Prostate gland (tissue), 2 donors: ENCODE results near the gene INHBC. TPM values are rescaled to one million over a fixed set of nuclear protein-coding genes. Genes with fewer than 3 reads are reported as not detected.

Experiments
- DNase-seq: peaks from one replicate; pipeline ENCODE4 v3.0.0-alpha.2; 2019; ENCODE audit warnings: low spot score
- H3K27ac ChIP-seq, 2 donors: fragments of 200-600 bp; sonication (generic); 2 replicates each; pipeline ENCODE4 v1.5.1; 2017 to 2019
- H3K27me3 ChIP-seq: fragments of 200-600 bp; sonication (generic); replicated peaks from 2 replicates; pipeline ENCODE4 v1.5.1; 2019; ENCODE audit not compliant: insufficient read depth
- H3K36me3 ChIP-seq, 2 donors: fragments of 200-600 bp; sonication (generic); 1 replicate in 1 of 2; 2 replicates in 1 of 2; pipeline versions ENCODE4 v1.5.1 to v1.8.1; 2017 to 2019
- H3K4me1 ChIP-seq: fragments of 200-600 bp; sonication (generic); replicated peaks from 2 replicates; pipeline ENCODE4 v1.5.1; 2019
- H3K4me3 ChIP-seq, 2 donors: fragments of 200-600 bp; sonication (generic); 2 replicates each; pipeline ENCODE4 v1.5.1; 2017 to 2019
- H3K9me3 ChIP-seq: fragments of 200-600 bp; sonication (generic); 2 replicates; pipeline ENCODE4 v1.5.1; 2017
- CTCF ChIP-seq, 4 experiments: fragments of 200-600 bp in 2 of 4; fragments of 450-650 bp in 2 of 4; sonication (generic) in 2 of 4; IDR thresholded peaks; 1 replicate in 3 of 4; 2 replicates in 1 of 4; pipeline ENCODE4 v1.5.1; 2016 to 2019; ENCODE audit warnings: antibody characterized with exemption in 4 of 4, mild to moderate bottlenecking in 2 of 4, moderate library complexity in 2 of 4
- POLR2A ChIP-seq: fragments of 450-650 bp; IDR thresholded peaks from one replicate; pipeline ENCODE4 v1.6.1; 2016; ENCODE audit warnings: antibody characterized with exemption, mild to moderate bottlenecking
- POLR2AphosphoS5 ChIP-seq: sonication (generic); formaldehyde crosslinking; IDR thresholded peaks from one replicate; pipeline ENCODE4 v1.6.1; 2017; ENCODE audit warnings: antibody characterized with exemption
- WGBS: methylation state at CpG from one replicate; pipeline ENCODE4 v1.1.5; 2018; 5-methylcytosine and 5-hydroxymethylcytosine counted together
- intact Hi-C: fragments of 100-400 bp; cut with DNase I; formaldehyde crosslinking; loops from one replicate; pipeline ENCODE4 v1.14.2; 2022
- total RNA-seq, 2 donors: library from RNA; depleted of rRNA; stranded (reverse); fragments of >200 nt; gene quantifications; one replicate each; pipeline ENCODE4 v1.1.0, GENCODE V29; 2016

The INHBC gene
- total RNA-seq, 2 donors from 2014 or later: 0.46 to 0.57 TPM

DNA sequence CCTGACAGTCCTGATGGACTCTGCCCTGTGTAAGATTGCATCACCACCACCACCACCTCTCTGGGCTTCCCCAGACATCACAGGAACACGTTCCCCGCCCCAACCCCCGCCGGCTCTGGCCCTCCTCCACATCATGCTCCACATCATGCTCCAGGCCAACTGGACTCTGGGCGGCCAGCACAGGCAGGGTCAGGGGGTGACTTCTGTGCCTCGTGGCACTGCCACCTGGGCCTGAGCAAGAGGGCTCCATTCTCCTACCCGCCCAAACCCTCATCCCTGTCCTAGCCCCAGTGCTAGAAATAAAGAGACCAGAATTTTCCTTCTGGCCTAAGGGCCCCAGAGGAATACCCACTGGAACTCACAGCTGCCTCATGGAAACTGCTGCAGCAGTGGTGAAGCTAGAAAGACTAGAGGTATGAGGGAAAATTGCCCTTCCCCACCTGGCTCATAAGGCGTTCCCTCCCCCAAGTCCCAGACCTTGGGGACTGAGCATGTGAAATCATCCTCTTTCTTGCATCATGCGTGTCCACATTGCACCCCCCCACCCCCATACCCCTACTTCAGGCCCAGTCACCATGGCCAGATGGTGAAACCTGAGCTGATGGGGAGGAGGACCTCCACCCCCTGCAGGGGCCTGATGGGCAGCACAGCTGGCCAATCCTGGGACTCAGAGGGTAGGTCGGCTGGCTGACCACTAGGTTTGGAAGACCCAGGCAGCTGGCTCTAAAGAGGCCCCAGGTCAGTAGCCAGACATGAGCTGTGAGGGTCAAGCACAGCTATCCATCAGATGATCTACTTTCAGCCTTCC is 20.2 kb downstream of the INHBC start, which contains the start of gene INHBE:
TSS of gene INHBE (plus strand) at position 742 of the 808 bp plus-strand sequence. CDS start 230 bp downstream, outside the sequence.
- no peak for DNase-seq
- Histone ChIP-seq H3K4me1 (peaks cover 5% of the 10 kb centered on the region), H3K27ac (no peak within 1 kb of the TSS), H3K4me3 (no peak within 1 kb of the TSS), H3K36me3 (no peaks in the 10 kb centered on the region), H3K9me3 (no peaks in the 10 kb centered on the region), H3K27me3 (no peaks in the 10 kb centered on the region)
- intact Hi-C loops: loop anchor here (5.0 kb wide), 2 partner anchors 147 to 192 kb away; no protein-coding TSS in a partner anchor
- 68% methylated on average over 10 of the region's 10 CpGs for WGBS
- TF ChIP-seq POLR2A: no peak
- TF ChIP-seq CTCF (IDR thresholded peaks at IDR 0.05): no peak
- TF ChIP-seq POLR2AphosphoS5: no peak

DNA sequence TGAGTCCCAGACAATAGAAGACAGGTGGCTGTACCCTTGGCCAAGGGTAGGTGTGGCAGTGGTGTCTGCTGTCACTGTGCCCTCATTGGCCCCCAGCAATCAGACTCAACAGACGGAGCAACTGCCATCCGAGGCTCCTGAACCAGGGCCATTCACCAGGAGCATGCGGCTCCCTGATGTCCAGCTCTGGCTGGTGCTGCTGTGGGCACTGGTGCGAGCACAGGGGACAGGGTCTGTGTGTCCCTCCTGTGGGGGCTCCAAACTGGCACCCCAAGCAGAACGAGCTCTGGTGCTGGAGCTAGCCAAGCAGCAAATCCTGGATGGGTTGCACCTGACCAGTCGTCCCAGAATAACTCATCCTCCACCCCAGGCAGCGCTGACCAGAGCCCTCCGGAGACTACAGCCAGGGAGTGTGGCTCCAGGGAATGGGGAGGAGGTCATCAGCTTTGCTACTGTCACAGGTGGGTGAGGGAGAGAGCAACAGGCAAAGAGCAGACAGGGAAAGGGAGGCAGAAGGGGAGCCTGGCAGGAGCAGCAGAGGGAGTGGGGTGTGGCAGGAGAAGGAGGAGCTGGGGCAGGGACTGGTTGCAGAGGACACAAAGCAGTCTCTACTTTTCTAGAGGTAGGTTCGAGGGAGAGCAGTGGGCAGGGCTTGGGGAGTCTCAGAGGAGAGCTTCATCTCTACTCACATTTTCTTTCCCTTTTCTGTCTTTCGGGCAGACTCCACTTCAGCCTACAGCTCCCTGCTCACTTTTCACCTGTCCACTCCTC is 21.0 kb downstream of the INHBC start:
- 50% methylated on average over 10 of the region's 10 CpGs for WGBS
- TF ChIP-seq POLR2AphosphoS5 (no peak), CTCF (IDR thresholded peaks at IDR 0.05) (no peak), POLR2A (no peak)
- Histone ChIP-seq H3K27me3 (no peaks in the 10 kb centered on the region), H3K9me3 (no peaks in the 10 kb centered on the region), H3K4me1 (peaks cover 5% of the 10 kb centered on the region), H3K27ac (no peak overlapping the region), H3K36me3 (no peaks in the 10 kb centered on the region), H3K4me3 (no peak overlapping the region)
- DNase-seq: no peak
- intact Hi-C loops: no loop called here

DNA sequence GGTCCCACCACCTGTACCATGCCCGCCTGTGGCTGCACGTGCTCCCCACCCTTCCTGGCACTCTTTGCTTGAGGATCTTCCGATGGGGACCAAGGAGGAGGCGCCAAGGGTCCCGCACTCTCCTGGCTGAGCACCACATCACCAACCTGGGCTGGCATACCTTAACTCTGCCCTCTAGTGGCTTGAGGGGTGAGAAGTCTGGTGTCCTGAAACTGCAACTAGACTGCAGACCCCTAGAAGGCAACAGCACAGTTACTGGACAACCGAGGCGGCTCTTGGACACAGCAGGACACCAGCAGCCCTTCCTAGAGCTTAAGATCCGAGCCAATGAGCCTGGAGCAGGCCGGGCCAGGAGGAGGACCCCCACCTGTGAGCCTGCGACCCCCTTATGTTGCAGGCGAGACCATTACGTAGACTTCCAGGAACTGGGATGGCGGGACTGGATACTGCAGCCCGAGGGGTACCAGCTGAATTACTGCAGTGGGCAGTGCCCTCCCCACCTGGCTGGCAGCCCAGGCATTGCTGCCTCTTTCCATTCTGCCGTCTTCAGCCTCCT is 21.6 kb downstream of the INHBC start:
- Histone ChIP-seq H3K27me3 (no peaks in the 10 kb centered on the region), H3K9me3 (no peaks in the 10 kb centered on the region), H3K36me3 (no peaks in the 10 kb centered on the region), H3K4me1 (peaks cover 9% of the 10 kb centered on the region), H3K4me3 (no peak overlapping the region), H3K27ac (no peak overlapping the region)
- intact Hi-C loops: no loop called here
- peak; percentile 25 for DNase-seq
- TF ChIP-seq CTCF (IDR thresholded peaks at IDR 0.05) (peak; percentile 25 to 53 (median 44)), POLR2A (no peak)
- WGBS: 38% methylated on average over 15 of the region's 15 CpGs

DNA sequence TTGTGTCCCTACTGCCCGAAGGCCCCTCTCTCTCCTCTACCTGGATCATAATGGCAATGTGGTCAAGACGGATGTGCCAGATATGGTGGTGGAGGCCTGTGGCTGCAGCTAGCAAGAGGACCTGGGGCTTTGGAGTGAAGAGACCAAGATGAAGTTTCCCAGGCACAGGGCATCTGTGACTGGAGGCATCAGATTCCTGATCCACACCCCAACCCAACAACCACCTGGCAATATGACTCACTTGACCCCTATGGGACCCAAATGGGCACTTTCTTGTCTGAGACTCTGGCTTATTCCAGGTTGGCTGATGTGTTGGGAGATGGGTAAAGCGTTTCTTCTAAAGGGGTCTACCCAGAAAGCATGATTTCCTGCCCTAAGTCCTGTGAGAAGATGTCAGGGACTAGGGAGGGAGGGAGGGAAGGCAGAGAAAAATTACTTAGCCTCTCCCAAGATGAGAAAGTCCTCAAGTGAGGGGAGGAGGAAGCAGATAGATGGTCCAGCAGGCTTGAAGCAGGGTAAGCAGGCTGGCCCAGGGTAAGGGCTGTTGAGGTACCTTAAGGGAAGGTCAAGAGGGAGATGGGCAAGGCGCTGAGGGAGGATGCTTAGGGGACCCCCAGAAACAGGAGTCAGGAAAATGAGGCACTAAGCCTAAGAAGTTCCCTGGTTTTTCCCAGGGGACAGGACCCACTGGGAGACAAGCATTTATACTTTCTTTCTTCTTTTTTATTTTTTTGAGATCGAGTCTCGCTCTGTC is 22.3 kb downstream of the INHBC start:
- H3K36me3 ChIP-seq: no peaks in the 10 kb centered on the region
- DNase-seq: no peak
- TF ChIP-seq CTCF (IDR thresholded peaks at IDR 0.05): no peak
- no peak for TF ChIP-seq POLR2AphosphoS5
- TF ChIP-seq POLR2A: no peak
- H3K27me3 ChIP-seq: no peaks in the 10 kb centered on the region
- peaks cover 9% of the 10 kb centered on the region for H3K4me1 ChIP-seq
- no peaks in the 10 kb centered on the region for H3K9me3 ChIP-seq
- WGBS: 92% methylated on average over 6 of the region's 6 CpGs
- no peak overlapping the region for H3K4me3 ChIP-seq
- no peak overlapping the region for H3K27ac ChIP-seq
- intact Hi-C loops: no loop called here
